H7 (cell line): ENCODE measurements around the gene MED29. TPM values are rescaled to one million over a fixed set of nuclear protein-coding genes. Genes with fewer than 3 reads are reported as not detected.

ENCODE experiments used
- DNase-seq: peaks from one replicate; pipeline ENCODE4 v3.0.0; 2012
- H3K27me3 ChIP-seq: 2 replicates; pipeline ENCODE4 v1.6.0; 2011; ENCODE audit warnings: mild to moderate bottlenecking, low read length; ENCODE audit not compliant: control insufficient read depth, insufficient read depth
- H3K36me3 ChIP-seq: replicated peaks from 2 replicates; pipeline ENCODE4 v1.5.1; 2011; ENCODE audit warnings: low read length; ENCODE audit not compliant: control insufficient read depth, insufficient read depth
- H3K4me3 ChIP-seq: 2 replicates; pipeline ENCODE4 v1.5.1; 2011; ENCODE audit warnings: low read depth, mild to moderate bottlenecking, control low read depth, low read length, moderate library complexity; ENCODE audit not compliant: insufficient read depth
- total RNA-seq: library from RNA; depleted of rRNA; stranded (reverse); fragments of >200 nt; shearing (Covaris generic); gene quantifications from 2 replicates; pipeline ENCODE4 v1.2.3, GENCODE V29; 2014

The MED29 gene
- total RNA-seq, 1 experiment from 2014 or later, result 41.6 TPM

- Histone ChIP-seq H3K36me3 (peaks cover 3% of the 10 kb centered on the region; the same call in 1 of the 2 replicates), H3K27me3 (no peaks in the 10 kb centered on the region), H3K4me3 (peak overlapping the region; percentile 84)
- DNase-seq, result peak; percentile 96
Observed at GRCh38 chr19:39409208-39410016, 18.2 kb downstream of the MED29 start.

- no peaks in the 10 kb centered on the region for H3K27me3 ChIP-seq
- H3K4me3 ChIP-seq, result peak overlapping the region; percentile 84
- H3K36me3 ChIP-seq, result peaks cover 3% of the 10 kb centered on the region; the same call in 1 of the 2 replicates
- peak; percentile 86 for DNase-seq
Observed at GRCh38 chr19:39410017-39410830, 19.0 kb downstream of the MED29 start.

- Histone ChIP-seq H3K36me3 (peaks cover 5% of the 10 kb centered on the region), H3K27me3 (no peaks in the 10 kb centered on the region), H3K4me3 (peak overlapping the region; percentile 84)
- no peak for DNase-seq
Observed at GRCh38 chr19:39410831-39411080, 19.6 kb downstream of the MED29 start.

- Histone ChIP-seq H3K27me3 (no peaks in the 10 kb centered on the region), H3K36me3 (peaks cover 10% of the 10 kb centered on the region), H3K4me3 (no peak overlapping the region)
- DNase-seq, result no peak
Observed at GRCh38 chr19:39411081-39411831, 20.1 kb downstream of the MED29 start.

- H3K36me3 ChIP-seq, result peaks cover 12% of the 10 kb centered on the region
- peak; percentile 84 for DNase-seq
- no peaks in the 10 kb centered on the region for H3K27me3 ChIP-seq
- peak overlapping the region; percentile 38 for H3K4me3 ChIP-seq
Observed at GRCh38 chr19:39411832-39412099, 20.6 kb downstream of the MED29 start.

- Histone ChIP-seq H3K36me3 (peaks cover 14% of the 10 kb centered on the region), H3K27me3 (no peaks in the 10 kb centered on the region), H3K4me3 (peak within 1 kb of the TSS; percentile 87)
- DNase-seq, result peak; percentile 99
Observed at GRCh38 chr19:39412100-39412866, 21.1 kb downstream of the MED29 start, which contains the start of gene PLEKHG2. Gene PLEKHG2, plus strand, starts transcription at chr19:39412669. Its CDS starts 1,418 bp downstream, at chr19:39414087.

GRCh38 chr19:39412867-39413271 lies 21.7 kb downstream of the MED29 start:
- no peak for DNase-seq
- peak overlapping the region; percentile 87 for H3K4me3 ChIP-seq
- peaks cover 14% of the 10 kb centered on the region for H3K36me3 ChIP-seq

GRCh38 chr19:39413272-39413910 lies 22.2 kb downstream of the MED29 start:
- H3K4me3 ChIP-seq, result peak overlapping the region; percentile 87
- H3K27me3 ChIP-seq, result no peaks in the 10 kb centered on the region
- peak; percentile 94 for DNase-seq
- peaks cover 12% of the 10 kb centered on the region for H3K36me3 ChIP-seq

More at GRCh38 chr19:39412867-39413271, 21.7 kb downstream of the MED29 start:
- no peaks in the 10 kb centered on the region for H3K27me3 ChIP-seq

- Histone ChIP-seq H3K27me3 (no peaks in the 10 kb centered on the region), H3K36me3 (peaks cover 18% of the 10 kb centered on the region), H3K4me3 (peak overlapping the region; percentile 87)
- DNase-seq, result peak; percentile 75
Observed at GRCh38 chr19:39413911-39414608, 22.9 kb downstream of the MED29 start.

GRCh38 chr19:39415111-39416046 lies 24.2 kb downstream of the MED29 start:
- DNase-seq, result peak; percentile 83
- no peaks in the 10 kb centered on the region for H3K27me3 ChIP-seq
- no peak overlapping the region for H3K4me3 ChIP-seq
- H3K36me3 ChIP-seq, result peaks cover 20% of the 10 kb centered on the region

GRCh38 chr19:39416152-39417120 lies 25.3 kb downstream of the MED29 start:
- peak; percentile 86 for DNase-seq
- no peaks in the 10 kb centered on the region for H3K27me3 ChIP-seq
- H3K4me3 ChIP-seq, result no peak overlapping the region
- H3K36me3 ChIP-seq, result peaks cover 24% of the 10 kb centered on the region
